ENCODE data around the gene NLRP9.

Gene NLRP9

GRCh38 chr19:55694241-55694655, 44.0 kb downstream of the NLRP9 start:
- no peaks in the 10 kb centered on the region for H3K79me2 ChIP-seq (ENCODE audit: control insufficient read depth, insufficient read depth, low read length, poor library complexity)
- H3K27ac ChIP-seq (ENCODE audit: low read depth, low read length), result no peak overlapping the region
- no peak overlapping the region for H4K91ac ChIP-seq (ENCODE audit: low read depth, low read length)
- H3K27me3 ChIP-seq (ENCODE audit: insufficient read depth, low read length), result no peaks in the 10 kb centered on the region
- H3K36me3 ChIP-seq (ENCODE audit: control insufficient read depth in 1 of 2, insufficient read depth in 2 of 2, low read length in 2 of 2), result peaks cover 84 to 86% of the 10 kb centered on the region in 2 experiments
- no peak overlapping the region for H4K12ac ChIP-seq (ENCODE audit: low read depth, low read length)
- no peak overlapping the region for H3K18ac ChIP-seq (ENCODE audit: low read length)
- no peak overlapping the region for H3K14ac ChIP-seq (ENCODE audit: low read length)
- H2BK120ac ChIP-seq (ENCODE audit: insufficient read depth, low read length, poor library complexity), result no peak overlapping the region
- no peak overlapping the region for H2BK12ac ChIP-seq (ENCODE audit: low read length)
- DNase-seq, result no peak
- no peak overlapping the region for H3K4me2 ChIP-seq (ENCODE audit: low read length)
- H3K4ac ChIP-seq (ENCODE audit: low read depth, low read length), result no peak overlapping the region
- peaks cover 3% of the 10 kb centered on the region for H3K9me3 ChIP-seq (ENCODE audit: insufficient read depth, low read depth, low read length)
- no peak overlapping the region for H3K4me3 ChIP-seq (ENCODE audit: low read depth, low read length)
- no peak overlapping the region for H2BK5ac ChIP-seq (ENCODE audit: low read depth, low read length, poor library complexity)
- H3K9ac ChIP-seq (ENCODE audit: low read length), result no peak overlapping the region
- H2AFZ ChIP-seq (ENCODE audit: insufficient read depth, low read length, poor library complexity), result no peak overlapping the region
- no CpG with 5 or more reads among the region's 15 CpGs for WGBS (ENCODE audit: extremely low coverage, insufficient coverage, insufficient read length)
- H3K79me1 ChIP-seq (ENCODE audit: low read length), result no peaks in the 10 kb centered on the region
- no peak overlapping the region for H3K23ac ChIP-seq (ENCODE audit: low read length)
- H3K4me1 ChIP-seq (ENCODE audit: control insufficient read depth in 1 of 2, insufficient read depth in 2 of 2, low read length in 2 of 2), result no peaks in the 10 kb centered on the region
- H4K8ac ChIP-seq (ENCODE audit: low read depth, low read length), result no peak overlapping the region
- H2AK5ac ChIP-seq (ENCODE audit: low read length), result no peak overlapping the region

- peaks cover 3% of the 10 kb centered on the region for H3K9me3 ChIP-seq (ENCODE audit: insufficient read depth, low read depth, low read length)
- no peak overlapping the region for H3K4ac ChIP-seq (ENCODE audit: low read depth, low read length)
- no peak overlapping the region for H2AFZ ChIP-seq (ENCODE audit: insufficient read depth, low read length, poor library complexity)
- no peak overlapping the region for H3K18ac ChIP-seq (ENCODE audit: low read length)
- no peak overlapping the region for H4K91ac ChIP-seq (ENCODE audit: low read depth, low read length)
- H2BK5ac ChIP-seq (ENCODE audit: low read depth, low read length, poor library complexity), result no peak overlapping the region
- no peaks in the 10 kb centered on the region for H3K79me2 ChIP-seq (ENCODE audit: control insufficient read depth, insufficient read depth, low read length, poor library complexity)
- no peak for DNase-seq
- H2BK120ac ChIP-seq (ENCODE audit: insufficient read depth, low read length, poor library complexity), result no peak overlapping the region
- no peaks in the 10 kb centered on the region for H3K79me1 ChIP-seq (ENCODE audit: low read length)
- H3K4me3 ChIP-seq (ENCODE audit: low read depth, low read length), result no peak overlapping the region
- no peak overlapping the region for H3K14ac ChIP-seq (ENCODE audit: low read length)
- H3K27ac ChIP-seq (ENCODE audit: low read depth, low read length), result no peak overlapping the region
- H3K4me1 ChIP-seq (ENCODE audit: control insufficient read depth in 1 of 2, insufficient read depth in 2 of 2, low read length in 2 of 2), result no peaks in the 10 kb centered on the region
- no CpG with 5 or more reads among the region's 20 CpGs for WGBS (ENCODE audit: extremely low coverage, insufficient coverage, insufficient read length)
- peaks cover 88 to 90% of the 10 kb centered on the region in 2 experiments for H3K36me3 ChIP-seq (ENCODE audit: control insufficient read depth in 1 of 2, insufficient read depth in 2 of 2, low read length in 2 of 2)
- no peak overlapping the region for H2BK12ac ChIP-seq (ENCODE audit: low read length)
- H3K27me3 ChIP-seq (ENCODE audit: insufficient read depth, low read length), result no peaks in the 10 kb centered on the region
- no peak overlapping the region for H3K23ac ChIP-seq (ENCODE audit: low read length)
- no peak overlapping the region for H3K4me2 ChIP-seq (ENCODE audit: low read length)
- no peak overlapping the region for H4K8ac ChIP-seq (ENCODE audit: low read depth, low read length)
- no peak overlapping the region for H3K9ac ChIP-seq (ENCODE audit: low read length)
- H4K12ac ChIP-seq (ENCODE audit: low read depth, low read length), result no peak overlapping the region
- H2AK5ac ChIP-seq (ENCODE audit: low read length), result no peak overlapping the region
Observed at GRCh38 chr19:55693336-55693974, 44.7 kb downstream of the NLRP9 start.

- Histone ChIP-seq H3K23ac (ENCODE audit: low read length) (no peak overlapping the region), H2AFZ (ENCODE audit: insufficient read depth, low read length, poor library complexity) (no peak overlapping the region), H3K4me3 (ENCODE audit: low read depth, low read length) (no peak overlapping the region), H4K8ac (ENCODE audit: low read depth, low read length) (no peak overlapping the region), H3K9ac (ENCODE audit: low read length) (no peak overlapping the region), H3K79me2 (ENCODE audit: control insufficient read depth, insufficient read depth, low read length, poor library complexity) (no peaks in the 10 kb centered on the region), H2AK5ac (ENCODE audit: low read length) (no peak overlapping the region), H4K12ac (ENCODE audit: low read depth, low read length) (no peak overlapping the region), H3K79me1 (ENCODE audit: low read length) (no peaks in the 10 kb centered on the region), H3K18ac (ENCODE audit: low read length) (no peak overlapping the region), H3K4ac (ENCODE audit: low read depth, low read length) (no peak overlapping the region), H3K36me3 (ENCODE audit: control insufficient read depth in 1 of 2, insufficient read depth in 2 of 2, low read length in 2 of 2) (peaks cover 87 to 92% of the 10 kb centered on the region in 2 experiments), H3K27ac (ENCODE audit: low read depth, low read length) (no peak overlapping the region), H3K4me1 (ENCODE audit: control insufficient read depth in 1 of 2, insufficient read depth in 2 of 2, low read length in 2 of 2) (no peaks in the 10 kb centered on the region), H2BK120ac (ENCODE audit: insufficient read depth, low read length, poor library complexity) (no peak overlapping the region), H2BK5ac (ENCODE audit: low read depth, low read length, poor library complexity) (no peak overlapping the region), H3K27me3 (ENCODE audit: insufficient read depth, low read length) (no peaks in the 10 kb centered on the region), H4K91ac (ENCODE audit: low read depth, low read length) (no peak overlapping the region), H3K9me3 (ENCODE audit: insufficient read depth, low read depth, low read length) (peaks cover 3% of the 10 kb centered on the region), H3K4me2 (ENCODE audit: low read length) (no peak overlapping the region), H2BK12ac (ENCODE audit: low read length) (no peak overlapping the region), H3K14ac (ENCODE audit: low read length) (no peak overlapping the region)
- no peak for DNase-seq
- no CpG with 5 or more reads among the region's 19 CpGs for WGBS (ENCODE audit: extremely low coverage, insufficient coverage, insufficient read length)
Observed at GRCh38 chr19:55692681-55693081, 45.5 kb downstream of the NLRP9 start.

- H2BK120ac ChIP-seq (ENCODE audit: insufficient read depth, low read length, poor library complexity), result no peak overlapping the region
- H2AK5ac ChIP-seq (ENCODE audit: low read length), result no peak overlapping the region
- H4K91ac ChIP-seq (ENCODE audit: low read depth, low read length), result no peak overlapping the region
- no CpG with 5 or more reads among the region's 31 CpGs for WGBS (ENCODE audit: extremely low coverage, insufficient coverage, insufficient read length)
- no peak overlapping the region for H2AFZ ChIP-seq (ENCODE audit: insufficient read depth, low read length, poor library complexity)
- no peak overlapping the region for H3K4me3 ChIP-seq (ENCODE audit: low read depth, low read length)
- no peak overlapping the region for H2BK5ac ChIP-seq (ENCODE audit: low read depth, low read length, poor library complexity)
- H4K12ac ChIP-seq (ENCODE audit: low read depth, low read length), result no peak overlapping the region
- no peak overlapping the region for H3K14ac ChIP-seq (ENCODE audit: low read length)
- no peak overlapping the region for H3K18ac ChIP-seq (ENCODE audit: low read length)
- no peak for DNase-seq
- no peak overlapping the region for H4K8ac ChIP-seq (ENCODE audit: low read depth, low read length)
- H2BK12ac ChIP-seq (ENCODE audit: low read length), result no peak overlapping the region
- no peaks in the 10 kb centered on the region for H3K27me3 ChIP-seq (ENCODE audit: insufficient read depth, low read length)
- no peak overlapping the region for H3K4ac ChIP-seq (ENCODE audit: low read depth, low read length)
- peaks cover 89 to 94% of the 10 kb centered on the region in 2 experiments for H3K36me3 ChIP-seq (ENCODE audit: control insufficient read depth in 1 of 2, insufficient read depth in 2 of 2, low read length in 2 of 2)
- H3K79me2 ChIP-seq (ENCODE audit: control insufficient read depth, insufficient read depth, low read length, poor library complexity), result no peaks in the 10 kb centered on the region
- H3K4me2 ChIP-seq (ENCODE audit: low read length), result no peak overlapping the region
- H3K27ac ChIP-seq (ENCODE audit: low read depth, low read length), result no peak overlapping the region
- no peaks in the 10 kb centered on the region for H3K4me1 ChIP-seq (ENCODE audit: control insufficient read depth in 1 of 2, insufficient read depth in 2 of 2, low read length in 2 of 2)
- H3K23ac ChIP-seq (ENCODE audit: low read length), result no peak overlapping the region
- H3K9me3 ChIP-seq (ENCODE audit: insufficient read depth, low read depth, low read length), result peaks cover 3% of the 10 kb centered on the region
- no peaks in the 10 kb centered on the region for H3K79me1 ChIP-seq (ENCODE audit: low read length)
- no peak overlapping the region for H3K9ac ChIP-seq (ENCODE audit: low read length)
Observed at GRCh38 chr19:55691561-55692481, 46.4 kb downstream of the NLRP9 start.

Data from trophoblast cell (in vitro differentiated cells and primary cell).